Measurements from ENCODE around the gene GJA8. TPM values are rescaled to one million over a fixed set of nuclear protein-coding genes. Genes with fewer than 3 reads are reported as not detected.

Gene GJA8
- total RNA-seq, 1 donor from 2014 or later = not detected

- Histone ChIP-seq H3K27ac (ENCODE audit: low read depth, low read length) (no peak overlapping the region), H3K4me3 (ENCODE audit: low read length in 3 of 3) (no peak overlapping the region), H3K27me3 (ENCODE audit: control insufficient read depth in 3 of 3, insufficient read depth in 3 of 3, low read length in 3 of 3) (peaks cover 0 to 9% (median 0%) of the 10 kb centered on the region in 3 donors), H3K4me1 (ENCODE audit: control insufficient read depth in 3 of 3, insufficient read depth in 3 of 3, low read length in 3 of 3) (peaks cover 0 to 6% (median 0%) of the 10 kb centered on the region in 3 donors), H3K36me3 (ENCODE audit: control insufficient read depth in 3 of 3, insufficient read depth in 3 of 3, low read length in 3 of 3) (no peaks in the 10 kb centered on the region), H3K9ac (ENCODE audit: low read depth in 1 of 3, low read length in 3 of 3) (no peak overlapping the region), H3K9me3 (ENCODE audit: control insufficient read depth in 3 of 3, low read length in 3 of 3) (no peaks in the 10 kb centered on the region)
Measured at GRCh38 chr1:147892216-147892615, 10.4 kb upstream of the GJA8 start.

DNA sequence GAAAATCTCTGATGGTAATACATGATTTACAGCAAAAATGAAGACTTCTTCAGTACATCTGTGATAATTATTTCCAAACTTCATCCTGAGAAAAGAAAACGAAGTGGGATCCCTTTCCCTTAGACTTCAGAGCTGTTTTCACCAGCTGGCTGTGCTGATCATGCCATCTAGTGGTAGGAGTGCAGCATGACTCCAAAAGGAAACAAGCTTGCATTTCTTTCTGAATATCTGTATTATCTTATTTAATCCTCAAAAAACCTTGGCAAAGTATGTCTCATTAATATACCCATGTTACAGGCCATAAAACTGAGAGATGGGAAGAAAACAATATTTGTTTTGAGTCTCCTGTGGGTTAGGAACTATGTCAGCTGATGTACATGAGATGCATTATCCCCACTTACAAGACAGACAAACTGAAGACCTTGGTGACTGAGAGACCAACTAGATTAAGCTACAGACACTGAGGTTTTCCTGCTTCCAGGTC, 9.8 kb upstream of the GJA8 start:
- Histone ChIP-seq H3K4me1 (ENCODE audit: control insufficient read depth in 3 of 3, insufficient read depth in 3 of 3, low read length in 3 of 3) (peaks cover 0 to 6% (median 0%) of the 10 kb centered on the region in 3 donors), H3K4me3 (ENCODE audit: low read length in 3 of 3) (no peak overlapping the region), H3K27ac (ENCODE audit: low read depth, low read length) (no peak overlapping the region), H3K27me3 (ENCODE audit: control insufficient read depth in 3 of 3, insufficient read depth in 3 of 3, low read length in 3 of 3) (peaks cover 0 to 9% (median 0%) of the 10 kb centered on the region in 3 donors), H3K36me3 (ENCODE audit: control insufficient read depth in 3 of 3, insufficient read depth in 3 of 3, low read length in 3 of 3) (no peaks in the 10 kb centered on the region), H3K9me3 (ENCODE audit: control insufficient read depth in 3 of 3, low read length in 3 of 3) (no peaks in the 10 kb centered on the region), H3K9ac (ENCODE audit: low read depth in 1 of 3, low read length in 3 of 3) (no peak overlapping the region)

- peaks cover 0 to 6% (median 0%) of the 10 kb centered on the region in 3 donors for H3K4me1 ChIP-seq (ENCODE audit: control insufficient read depth in 3 of 3, insufficient read depth in 3 of 3, low read length in 3 of 3)
- H3K9ac ChIP-seq (ENCODE audit: low read depth in 1 of 3, low read length in 3 of 3) = no peak overlapping the region
- no peak overlapping the region for H3K4me3 ChIP-seq (ENCODE audit: low read length in 3 of 3)
- H3K27ac ChIP-seq (ENCODE audit: low read depth, low read length) = no peak overlapping the region
- peaks cover 0 to 7% (median 0%) of the 10 kb centered on the region in 3 donors for H3K27me3 ChIP-seq (ENCODE audit: control insufficient read depth in 3 of 3, insufficient read depth in 3 of 3, low read length in 3 of 3)
- no peaks in the 10 kb centered on the region for H3K9me3 ChIP-seq (ENCODE audit: control insufficient read depth in 3 of 3, low read length in 3 of 3)
- no peaks in the 10 kb centered on the region for H3K36me3 ChIP-seq (ENCODE audit: control insufficient read depth in 3 of 3, insufficient read depth in 3 of 3, low read length in 3 of 3)
Measured at GRCh38 chr1:147895123-147895522, 7.5 kb upstream of the GJA8 start.

DNA sequence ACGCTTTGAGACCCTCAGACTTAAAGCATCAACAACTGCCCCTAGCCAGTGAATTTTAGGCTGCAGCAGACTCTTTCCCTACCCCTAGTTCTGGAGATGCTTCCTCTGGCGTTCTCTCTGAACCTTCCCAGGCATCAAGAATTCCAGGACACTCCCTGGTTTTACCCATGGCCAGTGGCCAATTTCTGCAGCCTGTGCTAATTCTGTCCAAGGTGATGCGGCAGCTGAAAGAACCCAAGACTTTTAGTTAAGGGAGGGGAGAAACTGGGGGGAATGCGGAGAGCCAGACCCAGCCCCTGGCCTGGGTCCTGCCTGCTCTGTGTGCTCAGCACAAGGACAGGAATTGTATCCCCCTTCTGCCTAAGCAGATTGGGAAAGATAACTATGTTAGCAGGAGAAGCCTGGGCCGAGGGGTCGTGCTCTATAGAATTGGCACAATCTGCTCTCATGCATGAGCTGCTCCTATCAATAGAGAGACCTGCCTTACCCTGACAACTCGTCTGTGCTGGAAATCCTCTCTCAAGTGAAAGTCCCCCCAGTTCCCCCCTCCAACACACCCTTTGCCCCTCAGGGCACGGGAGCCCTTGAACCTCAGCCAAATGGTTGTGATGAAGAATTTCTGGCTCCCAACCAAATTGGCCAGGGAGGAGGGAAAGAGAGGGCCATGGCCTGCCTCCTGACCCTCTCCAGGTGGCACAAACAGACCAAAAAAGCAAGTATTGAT, 5.4 kb upstream of the GJA8 start:
- Histone ChIP-seq H3K27me3 (ENCODE audit: control insufficient read depth in 3 of 3, insufficient read depth in 3 of 3, low read length in 3 of 3) (no peaks in the 10 kb centered on the region), H3K9ac (ENCODE audit: low read depth in 1 of 3, low read length in 3 of 3) (no peak overlapping the region), H3K9me3 (ENCODE audit: control insufficient read depth in 3 of 3, low read length in 3 of 3) (no peaks in the 10 kb centered on the region), H3K27ac (ENCODE audit: low read depth, low read length) (no peak overlapping the region), H3K4me3 (ENCODE audit: low read length in 3 of 3) (no peak overlapping the region), H3K36me3 (ENCODE audit: control insufficient read depth in 3 of 3, insufficient read depth in 3 of 3, low read length in 3 of 3) (no peaks in the 10 kb centered on the region), H3K4me1 (ENCODE audit: control insufficient read depth in 3 of 3, insufficient read depth in 3 of 3, low read length in 3 of 3) (peaks cover 0 to 4% (median 0%) of the 10 kb centered on the region in 3 donors)

GRCh38 chr1:147897789-147898188, 4.8 kb upstream of the GJA8 start:
- Histone ChIP-seq H3K9ac (ENCODE audit: low read depth in 1 of 3, low read length in 3 of 3) (no peak overlapping the region), H3K27ac (ENCODE audit: low read depth, low read length) (no peak overlapping the region), H3K9me3 (ENCODE audit: control insufficient read depth in 3 of 3, low read length in 3 of 3) (no peaks in the 10 kb centered on the region), H3K36me3 (ENCODE audit: control insufficient read depth in 3 of 3, insufficient read depth in 3 of 3, low read length in 3 of 3) (no peaks in the 10 kb centered on the region), H3K4me3 (ENCODE audit: low read length in 3 of 3) (no peak overlapping the region), H3K27me3 (ENCODE audit: control insufficient read depth in 3 of 3, insufficient read depth in 3 of 3, low read length in 3 of 3) (no peaks in the 10 kb centered on the region), H3K4me1 (ENCODE audit: control insufficient read depth in 3 of 3, insufficient read depth in 3 of 3, low read length in 3 of 3) (no peaks in the 10 kb centered on the region)

DNA sequence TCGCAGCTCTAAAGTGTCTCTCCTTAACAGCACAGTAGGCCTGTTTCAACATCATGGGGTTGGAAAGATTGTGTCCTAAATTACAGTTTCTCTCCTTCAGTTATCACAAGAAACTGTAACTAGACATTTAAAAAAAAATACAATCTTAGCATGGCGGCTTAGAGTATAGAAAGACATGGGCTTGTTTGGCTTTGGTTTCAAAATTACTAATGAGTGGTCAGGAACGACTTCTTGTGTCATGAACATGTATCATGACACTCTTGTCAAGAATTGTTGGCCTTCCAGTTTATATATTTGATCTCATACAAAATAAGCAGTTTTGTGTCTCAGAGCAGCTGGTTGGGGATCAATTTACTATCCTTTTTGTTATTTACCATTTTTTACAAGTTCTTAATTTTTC, 2.1 kb downstream of the GJA8 start:
- no peaks in the 10 kb centered on the region for H3K9me3 ChIP-seq (ENCODE audit: control insufficient read depth in 3 of 3, low read length in 3 of 3)
- no peaks in the 10 kb centered on the region for H3K4me1 ChIP-seq (ENCODE audit: control insufficient read depth in 3 of 3, insufficient read depth in 3 of 3, low read length in 3 of 3)
- H3K4me3 ChIP-seq (ENCODE audit: low read length in 3 of 3) = no peak overlapping the region

GRCh38 chr1:147907786-147908509, 5.4 kb downstream of the GJA8 start:
- Histone ChIP-seq H3K27me3 (ENCODE audit: control insufficient read depth in 3 of 3, insufficient read depth in 3 of 3, low read length in 3 of 3) (peaks cover 0 to 6% (median 0%) of the 10 kb centered on the region in 3 donors), H3K9me3 (ENCODE audit: control insufficient read depth in 3 of 3, low read length in 3 of 3) (no peaks in the 10 kb centered on the region), H3K4me3 (ENCODE audit: low read length in 3 of 3) (no peak overlapping the region), H3K27ac (ENCODE audit: low read depth, low read length) (no peak overlapping the region), H3K36me3 (ENCODE audit: control insufficient read depth in 3 of 3, insufficient read depth in 3 of 3, low read length in 3 of 3) (no peaks in the 10 kb centered on the region), H3K4me1 (ENCODE audit: control insufficient read depth in 3 of 3, insufficient read depth in 3 of 3, low read length in 3 of 3) (no peaks in the 10 kb centered on the region), H3K9ac (ENCODE audit: low read depth in 1 of 3, low read length in 3 of 3) (no peak overlapping the region)

More for the DNA sequence above, 2.1 kb downstream of the GJA8 start:
- no peak overlapping the region for H3K9ac ChIP-seq (ENCODE audit: low read depth in 1 of 3, low read length in 3 of 3)
- no peak overlapping the region for H3K27ac ChIP-seq (ENCODE audit: low read depth, low read length)
- H3K27me3 ChIP-seq (ENCODE audit: control insufficient read depth in 3 of 3, insufficient read depth in 3 of 3, low read length in 3 of 3) = peaks cover 0 to 6% (median 0%) of the 10 kb centered on the region in 3 donors
- no peaks in the 10 kb centered on the region for H3K36me3 ChIP-seq (ENCODE audit: control insufficient read depth in 3 of 3, insufficient read depth in 3 of 3, low read length in 3 of 3)

DNA sequence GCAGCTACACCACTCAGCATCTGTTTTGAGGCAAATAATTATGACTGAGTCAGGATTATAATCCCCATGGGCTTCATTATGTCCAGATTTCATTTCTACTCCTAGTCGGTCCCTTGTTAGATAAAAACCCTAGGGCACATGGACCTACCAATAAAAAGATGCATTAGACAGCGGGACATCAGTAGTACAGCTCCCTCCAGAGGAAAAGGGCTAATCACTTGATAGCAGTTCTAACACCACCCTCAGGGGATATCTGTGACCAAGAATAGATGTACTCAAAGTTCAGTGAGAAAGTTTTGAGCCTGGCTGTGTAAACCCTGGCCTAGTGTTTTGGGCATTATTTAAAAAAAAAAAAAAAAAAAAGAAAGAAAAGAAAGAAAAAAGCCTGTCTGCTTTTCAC, 10.0 kb downstream of the GJA8 start:
- peaks cover 0 to 8% (median 3%) of the 10 kb centered on the region in 3 donors for H3K27me3 ChIP-seq (ENCODE audit: control insufficient read depth in 3 of 3, insufficient read depth in 3 of 3, low read length in 3 of 3)

DNA sequence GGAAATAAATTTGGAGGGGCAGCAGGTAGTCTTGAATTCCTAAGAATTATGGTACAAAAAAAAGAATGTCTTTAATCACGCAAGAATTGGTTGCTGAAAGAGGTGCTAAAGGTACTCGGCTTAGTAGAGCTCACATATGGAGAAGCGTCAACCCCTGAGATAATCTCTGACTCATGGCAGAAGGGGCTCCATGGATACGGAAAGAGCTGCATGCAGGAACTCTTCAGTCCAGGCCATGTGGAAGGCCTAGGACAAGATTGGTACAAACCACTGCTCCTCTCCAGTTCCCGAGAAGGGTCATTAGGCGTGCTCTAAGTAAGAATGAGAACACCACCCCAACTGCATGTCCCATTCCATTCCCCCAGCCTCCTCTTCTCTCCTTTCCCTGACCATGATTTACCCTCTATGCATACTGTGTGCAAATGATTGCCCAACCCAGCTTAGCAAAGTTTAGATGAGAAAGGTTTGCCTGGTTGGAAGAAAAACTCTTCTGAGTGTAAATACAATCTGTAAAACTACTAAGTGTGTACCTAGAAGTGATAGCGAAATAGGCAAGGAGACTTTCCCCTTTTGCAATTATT, 10.9 kb downstream of the GJA8 start:
- Histone ChIP-seq H3K27me3 (ENCODE audit: control insufficient read depth in 3 of 3, insufficient read depth in 3 of 3, low read length in 3 of 3) (peaks cover 0 to 3% (median 2%) of the 10 kb centered on the region in 3 donors), H3K27ac (ENCODE audit: low read depth, low read length) (no peak overlapping the region)

More for the DNA sequence above, 10.0 kb downstream of the GJA8 start:
- Histone ChIP-seq H3K9ac (ENCODE audit: low read depth in 1 of 3, low read length in 3 of 3) (no peak overlapping the region), H3K36me3 (ENCODE audit: control insufficient read depth in 3 of 3, insufficient read depth in 3 of 3, low read length in 3 of 3) (no peaks in the 10 kb centered on the region), H3K9me3 (ENCODE audit: control insufficient read depth in 3 of 3, low read length in 3 of 3) (no peaks in the 10 kb centered on the region), H3K4me1 (ENCODE audit: control insufficient read depth in 3 of 3, insufficient read depth in 3 of 3, low read length in 3 of 3) (no peaks in the 10 kb centered on the region), H3K27ac (ENCODE audit: low read depth, low read length) (no peak overlapping the region), H3K4me3 (ENCODE audit: low read length in 3 of 3) (no peak overlapping the region)

DNA sequence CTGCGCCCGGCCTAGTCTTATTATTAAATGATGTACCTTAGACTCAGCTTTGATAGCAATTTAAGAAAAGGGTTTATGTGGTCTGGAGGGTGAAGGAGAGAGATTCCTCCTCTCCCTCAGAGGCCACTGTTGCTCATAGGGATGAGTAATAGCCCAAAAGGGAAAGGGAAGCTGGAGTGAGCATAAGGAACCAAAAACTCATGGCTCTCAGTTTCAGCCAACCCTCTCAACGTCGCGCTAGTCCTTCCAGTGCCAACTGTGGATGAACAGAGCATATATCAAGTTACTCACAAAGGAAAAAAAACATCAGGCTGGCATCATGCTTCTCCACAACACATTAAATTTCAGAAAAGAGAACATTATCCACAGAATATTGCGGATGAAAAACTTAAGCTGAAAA, 17.3 kb downstream of the GJA8 start:
- no peak overlapping the region for H3K4me3 ChIP-seq (ENCODE audit: low read length in 3 of 3)
- no peaks in the 10 kb centered on the region for H3K36me3 ChIP-seq (ENCODE audit: control insufficient read depth in 3 of 3, insufficient read depth in 3 of 3, low read length in 3 of 3)
- H3K9me3 ChIP-seq (ENCODE audit: control insufficient read depth in 3 of 3, low read length in 3 of 3) = no peaks in the 10 kb centered on the region
- H3K4me1 ChIP-seq (ENCODE audit: control insufficient read depth in 3 of 3, insufficient read depth in 3 of 3, low read length in 3 of 3) = no peaks in the 10 kb centered on the region
- no peak overlapping the region for H3K27ac ChIP-seq (ENCODE audit: low read depth, low read length)
- H3K9ac ChIP-seq (ENCODE audit: low read depth in 1 of 3, low read length in 3 of 3) = no peak overlapping the region
- no peaks in the 10 kb centered on the region for H3K27me3 ChIP-seq (ENCODE audit: control insufficient read depth in 3 of 3, insufficient read depth in 3 of 3, low read length in 3 of 3)

More for the DNA sequence above, 10.9 kb downstream of the GJA8 start:
- H3K4me3 ChIP-seq (ENCODE audit: low read length in 3 of 3) = no peak overlapping the region
- no peaks in the 10 kb centered on the region for H3K9me3 ChIP-seq (ENCODE audit: control insufficient read depth in 3 of 3, low read length in 3 of 3)
- no peaks in the 10 kb centered on the region for H3K36me3 ChIP-seq (ENCODE audit: control insufficient read depth in 3 of 3, insufficient read depth in 3 of 3, low read length in 3 of 3)
- H3K4me1 ChIP-seq (ENCODE audit: control insufficient read depth in 3 of 3, insufficient read depth in 3 of 3, low read length in 3 of 3) = no peaks in the 10 kb centered on the region
- H3K9ac ChIP-seq (ENCODE audit: low read depth in 1 of 3, low read length in 3 of 3) = no peak overlapping the region

Data from skeletal muscle tissue (tissue), 4 donors.